Esophagus squamous epithelium (tissue), 4 donors: ENCODE data around the gene FAM118A.

Source experiments
- POLR2A ChIP-seq, 4 donors: fragments of 450-650 bp; IDR thresholded peaks; one replicate each; pipeline ENCODE4 v1.6.1; 2017; ENCODE audit warnings: antibody characterized with exemption in 4 of 4, mild to moderate bottlenecking in 4 of 4, moderate library complexity in 3 of 4
- TF ChIP-seq, protein P1 (sequence below), 6 experiments: fragments of 450-650 bp in 4 of 6; fragments of 200-600 bp in 2 of 6; sonication (generic) in 2 of 6; IDR thresholded peaks; one replicate each; pipeline ENCODE4 v1.5.1; 2016 to 2019; ENCODE audit warnings: antibody characterized with exemption in 6 of 6, mild to moderate bottlenecking in 4 of 6, moderate library complexity in 4 of 6

DNA sequence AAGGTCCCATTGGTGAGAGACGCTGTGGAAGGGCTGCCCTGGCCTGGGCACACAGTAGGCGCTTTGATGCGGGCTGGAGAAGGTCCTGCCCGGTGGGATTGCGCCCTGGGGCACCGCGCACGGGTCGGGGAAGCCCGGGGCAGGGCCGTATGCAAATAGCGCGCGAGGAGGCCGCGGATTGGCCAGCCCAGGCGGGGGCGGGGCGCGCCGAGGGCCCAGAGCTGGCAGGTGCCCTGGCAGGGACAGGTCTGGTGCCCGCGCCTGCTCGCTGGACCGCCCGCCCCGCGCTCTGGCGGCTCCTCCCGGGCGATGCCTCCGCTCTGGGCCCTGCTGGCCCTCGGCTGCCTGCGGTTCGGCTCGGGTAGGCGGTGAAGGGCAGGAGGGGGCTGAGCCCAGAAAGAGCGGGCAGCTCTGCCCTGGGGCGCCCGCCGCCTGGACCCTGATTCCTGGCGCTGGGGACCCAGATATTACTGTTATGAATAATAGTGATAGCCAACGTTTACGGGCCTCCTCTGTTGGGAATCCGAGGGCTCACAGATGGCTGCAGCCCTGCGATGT lies 24.9 kb upstream of the FAM118A start, which contains the start of gene UPK3A:
- TF ChIP-seq, protein P1, sequence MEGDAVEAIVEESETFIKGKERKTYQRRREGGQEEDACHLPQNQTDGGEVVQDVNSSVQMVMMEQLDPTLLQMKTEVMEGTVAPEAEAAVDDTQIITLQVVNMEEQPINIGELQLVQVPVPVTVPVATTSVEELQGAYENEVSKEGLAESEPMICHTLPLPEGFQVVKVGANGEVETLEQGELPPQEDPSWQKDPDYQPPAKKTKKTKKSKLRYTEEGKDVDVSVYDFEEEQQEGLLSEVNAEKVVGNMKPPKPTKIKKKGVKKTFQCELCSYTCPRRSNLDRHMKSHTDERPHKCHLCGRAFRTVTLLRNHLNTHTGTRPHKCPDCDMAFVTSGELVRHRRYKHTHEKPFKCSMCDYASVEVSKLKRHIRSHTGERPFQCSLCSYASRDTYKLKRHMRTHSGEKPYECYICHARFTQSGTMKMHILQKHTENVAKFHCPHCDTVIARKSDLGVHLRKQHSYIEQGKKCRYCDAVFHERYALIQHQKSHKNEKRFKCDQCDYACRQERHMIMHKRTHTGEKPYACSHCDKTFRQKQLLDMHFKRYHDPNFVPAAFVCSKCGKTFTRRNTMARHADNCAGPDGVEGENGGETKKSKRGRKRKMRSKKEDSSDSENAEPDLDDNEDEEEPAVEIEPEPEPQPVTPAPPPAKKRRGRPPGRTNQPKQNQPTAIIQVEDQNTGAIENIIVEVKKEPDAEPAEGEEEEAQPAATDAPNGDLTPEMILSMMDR (IDR thresholded peaks at IDR 0.05), result no peak
- no peak for TF ChIP-seq POLR2A (IDR thresholded peaks at IDR 0.05)
